SU-DHL-6 (cell line): ENCODE measurements around the gene MCRIP2.

Experiments used
- H2AFZ ChIP-seq: fragments of 200-600 bp; sonication (generic); 2 replicates; pipeline ENCODE4 v1.6.1; 2014; ENCODE audit warnings: low read depth, mild to moderate bottlenecking, moderate library complexity, mixed read lengths, antibody characterized with exemption, low read length; ENCODE audit not compliant: severe bottlenecking
- H3F3A ChIP-seq: fragments of 200-600 bp; shearing (Covaris generic); 2 replicates; pipeline ENCODE4 v1.6.0; 2016; ENCODE audit warnings: antibody characterized with exemption, mild to moderate bottlenecking; ENCODE audit not compliant: insufficient read depth
- H3K27ac ChIP-seq: fragments of 200-600 bp; sonication (generic); 2 replicates; pipeline ENCODE4 v1.5.1; 2016; ENCODE audit warnings: low read depth, mild to moderate bottlenecking, low read length, moderate library complexity, mixed read lengths
- H3K27me3 ChIP-seq: fragments of 200-600 bp; sonication (generic), shearing (Covaris generic); 2 replicates; pipeline ENCODE4 v1.6.0; 2014; ENCODE audit warnings: mild to moderate bottlenecking, low read length
- H3K36me3 ChIP-seq: fragments of 200-600 bp; sonication (generic); 2 replicates; pipeline ENCODE4 v1.6.1; 2014; ENCODE audit warnings: mild to moderate bottlenecking, low read length, mixed read lengths
- H3K4me2 ChIP-seq: fragments of 300-600, 200-600 bp; shearing (Covaris generic), sonication (generic); 2 replicates; pipeline ENCODE4 v1.6.0; 2014; ENCODE audit warnings: low read length, low read depth, mild to moderate bottlenecking; ENCODE audit not compliant: poor library complexity, severe bottlenecking
- H3K4me3 ChIP-seq: fragments of 200-600 bp; sonication (generic); 2 replicates; pipeline ENCODE4 v1.5.1; 2014; ENCODE audit warnings: antibody characterized with exemption, low read length, mild to moderate bottlenecking, mixed read lengths; ENCODE audit not compliant: insufficient read depth, poor library complexity, severe bottlenecking
- H3K79me2 ChIP-seq: fragments of 200-600 bp; sonication (generic); 2 replicates; pipeline ENCODE4 v1.6.1; 2014; ENCODE audit warnings: mild to moderate bottlenecking, low read length, moderate library complexity; ENCODE audit not compliant: insufficient read depth
- H3K9ac ChIP-seq: fragments of 200-600 bp; sonication (generic); 2 replicates; pipeline ENCODE4 v1.7.0; 2014; ENCODE audit warnings: mild to moderate bottlenecking, low read length
- H3K9me2 ChIP-seq: fragments of 200-600 bp; sonication (generic); replicated peaks from 2 replicates; pipeline ENCODE4 v1.6.1; 2014; ENCODE audit warnings: low read length; ENCODE audit not compliant: insufficient read depth
- H3K9me3 ChIP-seq: fragments of 200-600 bp; sonication (generic); 2 replicates; pipeline ENCODE4 v1.6.1; 2014; ENCODE audit warnings: low read length, mixed read lengths; ENCODE audit not compliant: insufficient read depth
- H4K20me1 ChIP-seq: fragments of 200-600 bp; sonication (generic); 2 replicates; pipeline ENCODE4 v1.6.1; 2014; ENCODE audit warnings: low read depth, mild to moderate bottlenecking, antibody characterized with exemption, low read length, moderate library complexity, mixed read lengths
- EZH2phosphoT487 ChIP-seq: fragments of 200-600 bp; sonication (generic), shearing (Covaris generic); conservative IDR thresholded peaks from 2 replicates; pipeline ENCODE4 v1.6.1; 2018; ENCODE audit warnings: mild to moderate bottlenecking, antibody characterized with exemption, low read length, moderate library complexity, mixed read lengths
- TF ChIP-seq, protein P1 (sequence below): fragments of 200-600 bp; sonication (generic); IDR thresholded peaks from one replicate; pipeline ENCODE4 v1.5.1; 2017; ENCODE audit warnings: antibody characterized with exemption, mild to moderate bottlenecking, low read length, moderate library complexity; ENCODE audit not compliant: insufficient read depth, poor library complexity, severe bottlenecking

MCRIP2 gene

DNA sequence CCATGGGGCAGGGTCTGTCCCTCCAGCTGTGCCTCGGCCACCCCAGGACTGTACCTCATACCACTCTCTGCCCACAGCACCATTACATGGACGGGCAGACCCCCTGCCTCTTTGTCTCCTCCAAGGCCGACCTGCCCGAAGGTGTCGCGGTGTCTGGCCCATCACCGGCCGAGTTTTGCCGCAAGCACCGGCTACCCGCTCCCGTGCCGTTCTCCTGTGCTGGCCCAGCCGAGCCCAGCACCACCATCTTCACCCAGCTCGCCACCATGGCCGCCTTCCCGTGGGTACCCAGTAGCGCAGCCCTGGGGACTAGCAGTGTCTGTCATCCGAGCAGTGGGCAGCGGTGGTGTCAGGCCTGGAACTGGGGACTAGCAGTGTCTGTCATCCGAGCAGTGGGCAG is 31.2 kb downstream of the MCRIP2 start:
- TF ChIP-seq, protein P1, sequence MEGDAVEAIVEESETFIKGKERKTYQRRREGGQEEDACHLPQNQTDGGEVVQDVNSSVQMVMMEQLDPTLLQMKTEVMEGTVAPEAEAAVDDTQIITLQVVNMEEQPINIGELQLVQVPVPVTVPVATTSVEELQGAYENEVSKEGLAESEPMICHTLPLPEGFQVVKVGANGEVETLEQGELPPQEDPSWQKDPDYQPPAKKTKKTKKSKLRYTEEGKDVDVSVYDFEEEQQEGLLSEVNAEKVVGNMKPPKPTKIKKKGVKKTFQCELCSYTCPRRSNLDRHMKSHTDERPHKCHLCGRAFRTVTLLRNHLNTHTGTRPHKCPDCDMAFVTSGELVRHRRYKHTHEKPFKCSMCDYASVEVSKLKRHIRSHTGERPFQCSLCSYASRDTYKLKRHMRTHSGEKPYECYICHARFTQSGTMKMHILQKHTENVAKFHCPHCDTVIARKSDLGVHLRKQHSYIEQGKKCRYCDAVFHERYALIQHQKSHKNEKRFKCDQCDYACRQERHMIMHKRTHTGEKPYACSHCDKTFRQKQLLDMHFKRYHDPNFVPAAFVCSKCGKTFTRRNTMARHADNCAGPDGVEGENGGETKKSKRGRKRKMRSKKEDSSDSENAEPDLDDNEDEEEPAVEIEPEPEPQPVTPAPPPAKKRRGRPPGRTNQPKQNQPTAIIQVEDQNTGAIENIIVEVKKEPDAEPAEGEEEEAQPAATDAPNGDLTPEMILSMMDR, result no peak
- no peak for TF ChIP-seq EZH2phosphoT487
- Histone ChIP-seq H3K36me3 (no peaks in the 10 kb centered on the region), H3F3A (no peaks in the 10 kb centered on the region), H4K20me1 (no peaks in the 10 kb centered on the region), H3K4me2 (no peak overlapping the region), H2AFZ (no peak overlapping the region), H3K4me3 (no peak overlapping the region), H3K9ac (no peak overlapping the region), H3K27ac (no peak overlapping the region), H3K9me3 (no peaks in the 10 kb centered on the region), H3K9me2 (no peaks in the 10 kb centered on the region), H3K27me3 (no peaks in the 10 kb centered on the region), H3K79me2 (peaks cover 8% of the 10 kb centered on the region; the same call in 1 of the 2 replicates)

DNA sequence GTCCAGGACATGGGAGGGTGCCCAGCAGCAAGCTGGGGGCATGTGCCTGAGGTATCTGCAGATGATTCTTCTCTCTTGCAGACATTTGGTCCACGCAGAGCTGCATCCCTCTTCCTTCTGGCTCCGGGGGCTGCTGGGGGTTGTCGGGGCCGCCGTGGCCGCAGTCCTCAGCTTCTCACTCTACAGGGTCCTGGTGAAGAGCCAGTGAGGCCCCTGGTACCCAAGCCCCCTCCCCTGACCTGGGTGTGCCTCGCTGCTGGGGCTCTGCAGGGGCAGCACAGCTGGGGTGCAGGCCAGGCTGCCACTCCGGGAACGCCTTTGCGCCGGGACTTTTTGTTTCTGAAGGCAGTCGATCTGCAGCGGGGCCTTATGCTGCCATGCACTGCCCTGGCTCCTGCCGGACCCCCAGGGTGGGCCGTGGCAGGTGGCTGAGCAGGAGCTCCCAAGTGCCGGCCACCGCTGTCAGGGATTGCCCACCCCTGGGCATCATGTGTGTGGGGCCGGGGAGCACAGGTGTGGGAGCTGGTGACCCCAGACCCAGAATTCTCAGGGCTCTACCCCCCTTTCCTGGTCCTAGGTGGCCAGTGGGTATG is 31.9 kb downstream of the MCRIP2 start:
- no peak overlapping the region for H3K4me2 ChIP-seq
- H3F3A ChIP-seq, result no peaks in the 10 kb centered on the region
- H2AFZ ChIP-seq, result no peak overlapping the region
- no peak overlapping the region for H3K9ac ChIP-seq
- H3K9me2 ChIP-seq, result no peaks in the 10 kb centered on the region
- H3K79me2 ChIP-seq, result peaks cover 3% of the 10 kb centered on the region; the same call in 1 of the 2 replicates
- no peak for TF ChIP-seq EZH2phosphoT487
- TF ChIP-seq, protein P1, result no peak
- no peaks in the 10 kb centered on the region for H3K9me3 ChIP-seq
- H3K36me3 ChIP-seq, result no peaks in the 10 kb centered on the region
- no peaks in the 10 kb centered on the region for H4K20me1 ChIP-seq
- H3K4me3 ChIP-seq, result no peak overlapping the region
- H3K27me3 ChIP-seq, result no peaks in the 10 kb centered on the region
- no peak overlapping the region for H3K27ac ChIP-seq

DNA sequence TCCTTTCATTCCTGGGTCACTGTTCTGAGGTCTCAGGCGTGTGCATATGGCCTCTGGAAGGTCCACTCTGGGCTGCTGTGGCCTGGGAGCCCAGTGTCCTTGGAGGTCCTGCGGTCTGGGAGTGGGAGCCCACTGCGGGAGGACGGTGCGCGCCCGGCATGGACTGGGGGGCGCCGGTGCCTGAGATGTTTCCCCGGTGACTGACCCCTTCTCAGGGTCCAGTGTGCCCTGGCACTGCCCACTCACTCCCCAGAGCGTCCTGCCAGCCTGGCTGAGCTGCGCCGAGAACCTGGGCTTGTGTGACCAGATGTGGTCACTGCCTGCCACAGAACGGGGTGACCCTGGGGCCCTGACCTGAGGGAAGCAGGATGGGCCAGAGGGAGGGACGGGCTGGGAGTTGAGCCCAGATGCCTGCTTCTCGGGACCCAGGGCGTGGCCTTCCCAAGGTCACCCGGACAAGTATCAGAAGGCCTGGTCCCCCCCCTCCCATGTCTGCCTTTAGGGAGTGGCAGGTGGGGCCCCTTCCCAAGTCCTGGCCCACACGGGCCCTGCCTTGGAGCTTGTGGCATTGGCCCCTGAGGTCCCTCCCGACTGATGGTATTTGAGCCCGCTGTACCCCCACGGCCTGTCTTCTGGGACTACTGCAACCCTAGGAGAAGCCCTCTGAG is 32.7 kb downstream of the MCRIP2 start:
- TF ChIP-seq, protein P1, result no peak
- no peak for TF ChIP-seq EZH2phosphoT487
- Histone ChIP-seq H4K20me1 (no peaks in the 10 kb centered on the region), H3K9ac (no peak overlapping the region), H3K27me3 (no peaks in the 10 kb centered on the region), H3K27ac (no peak overlapping the region), H3K79me2 (no peaks in the 10 kb centered on the region), H3F3A (peaks cover 6% of the 10 kb centered on the region; the same call in 1 of the 2 replicates), H3K9me3 (no peaks in the 10 kb centered on the region), H3K36me3 (no peaks in the 10 kb centered on the region), H3K9me2 (no peaks in the 10 kb centered on the region), H2AFZ (no peak overlapping the region), H3K4me3 (no peak overlapping the region), H3K4me2 (no peak overlapping the region)
